GM03348 (cell line): ENCODE data around the gene NEK1.

ENCODE experiments used
- DNase-seq: peaks from one replicate; pipeline ENCODE4 v3.0.0; 2012; ENCODE audit warnings: low spot score

NEK1 gene

GRCh38 chr4:169366821-169367220 lies 245.6 kb downstream of the NEK1 start:
- no peak for DNase-seq

- no peak for DNase-seq
These were observed 249.8 kb downstream of the NEK1 start for GRCh38 chr4:169362607-169363006.

GRCh38 chr4:169361756-169362155 lies 250.6 kb downstream of the NEK1 start:
- DNase-seq: no peak

- no peak for DNase-seq
These were observed 252.4 kb downstream of the NEK1 start for GRCh38 chr4:169359961-169360360.

GRCh38 chr4:169352360-169352759 lies 260.0 kb downstream of the NEK1 start:
- DNase-seq: no peak

- DNase-seq: no peak
These were observed 260.5 kb downstream of the NEK1 start for GRCh38 chr4:169351872-169352271.

GRCh38 chr4:169348541-169348940 lies 263.8 kb downstream of the NEK1 start:
- no peak for DNase-seq

GRCh38 chr4:169346840-169347239 lies 265.5 kb downstream of the NEK1 start:
- DNase-seq: no peak

- peak; percentile 38 for DNase-seq
These were observed 267.1 kb downstream of the NEK1 start for GRCh38 chr4:169345316-169345721.
